Activated T-cell treated with anti-CD3 and anti-CD28 coated beads, Interleukin-2, amount 50 U/mL, for 24 hours (primary cell): ENCODE data around the gene KCNQ1.

Source experiments
- DNase-seq: peaks from one replicate; pipeline ENCODE4 v3.0.0-alpha.2; 2020
- H3K27ac Mint-ChIP-seq: 2 replicates; pipeline ENCODE4 v1.8.0; 2020; ENCODE audit warnings: mild to moderate bottlenecking, mixed read lengths
- H3K27me3 Mint-ChIP-seq: 2 replicates; pipeline ENCODE4 v1.8.0; 2020; ENCODE audit warnings: mixed read lengths
- H3K36me3 Mint-ChIP-seq: 2 replicates; pipeline ENCODE4 v1.8.0; 2020; ENCODE audit warnings: low read depth, mixed read lengths
- H3K4me1 Mint-ChIP-seq: 2 replicates; pipeline ENCODE4 v1.8.0; 2020; ENCODE audit warnings: low read depth, mixed read lengths
- H3K4me3 Mint-ChIP-seq: 2 replicates; pipeline ENCODE4 v1.8.0; 2020; ENCODE audit warnings: mild to moderate bottlenecking, moderate library complexity, mixed read lengths
- H3K9me3 Mint-ChIP-seq: 2 replicates; pipeline ENCODE4 v1.8.0; 2020; ENCODE audit warnings: mixed read lengths

The KCNQ1 gene

DNA sequence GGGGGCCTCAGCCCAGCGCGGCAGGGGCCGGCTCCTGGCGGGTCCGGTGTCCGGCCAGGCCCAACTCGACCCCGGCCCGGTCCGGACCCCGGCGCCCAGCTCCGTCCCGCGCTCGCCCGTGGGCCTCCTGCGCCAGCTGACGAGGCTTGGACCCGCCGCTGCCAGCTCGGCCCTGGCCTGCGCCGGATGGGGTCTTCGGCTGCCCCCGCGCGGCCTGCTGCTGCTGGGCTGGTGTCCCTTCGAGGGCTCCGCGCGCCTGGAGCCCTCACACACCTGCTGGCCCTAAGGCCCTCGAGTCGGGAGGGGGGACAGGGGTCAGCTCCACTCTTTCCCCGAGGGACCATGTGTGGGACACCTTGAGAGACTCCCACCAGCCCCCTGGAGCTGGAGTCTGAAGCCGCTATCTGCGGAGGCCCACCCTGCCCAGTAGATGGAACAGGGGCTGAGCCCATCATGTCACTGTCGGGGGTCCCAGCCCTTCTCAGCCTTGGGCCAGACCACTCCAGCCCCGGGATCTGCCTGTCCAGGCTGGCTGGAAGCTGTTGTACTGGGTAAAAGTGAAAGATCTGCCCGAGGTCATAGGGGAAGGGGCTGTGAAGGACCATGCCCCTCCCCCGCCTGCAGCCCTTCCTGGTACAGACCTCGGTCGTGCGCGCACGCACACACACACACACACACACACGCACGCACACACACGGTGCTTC, 441.5 kb downstream of the KCNQ1 start:
- no peak for DNase-seq
- Mint-ChIP-seq H3K4me3 (peak overlapping the region; percentile 36), H3K27me3 (peaks cover 11% of the 10 kb centered on the region), H3K4me1 (peaks cover 12% of the 10 kb centered on the region), H3K27ac (no peak overlapping the region), H3K36me3 (no peaks in the 10 kb centered on the region), H3K9me3 (no peaks in the 10 kb centered on the region)

DNA sequence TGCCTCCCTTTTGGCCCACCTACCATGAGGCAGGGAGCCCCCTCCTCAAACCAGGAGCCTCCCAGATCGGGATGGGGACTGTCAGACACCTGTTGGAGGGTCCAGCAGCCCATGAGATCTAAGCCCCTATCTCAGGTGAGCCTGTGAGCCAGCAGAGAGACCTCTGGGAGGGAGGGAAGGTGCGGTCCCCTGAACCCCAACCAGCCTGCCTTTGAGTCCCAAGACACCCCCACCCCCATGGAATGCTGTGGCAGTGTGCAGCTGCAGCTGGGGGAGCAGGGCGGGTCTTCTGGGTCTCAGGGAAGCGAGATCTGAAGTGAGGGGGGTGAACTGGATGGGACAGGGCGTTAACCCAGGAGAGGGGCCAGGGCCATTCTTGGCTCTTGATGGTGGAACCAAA, 442.1 kb downstream of the KCNQ1 start:
- H3K4me3 Mint-ChIP-seq: peak overlapping the region; percentile 36
- no peak for DNase-seq
- H3K9me3 Mint-ChIP-seq: no peaks in the 10 kb centered on the region
- H3K36me3 Mint-ChIP-seq: no peaks in the 10 kb centered on the region
- H3K27ac Mint-ChIP-seq: no peak overlapping the region
- peaks cover 11% of the 10 kb centered on the region for H3K27me3 Mint-ChIP-seq
- peaks cover 18% of the 10 kb centered on the region for H3K4me1 Mint-ChIP-seq

DNA sequence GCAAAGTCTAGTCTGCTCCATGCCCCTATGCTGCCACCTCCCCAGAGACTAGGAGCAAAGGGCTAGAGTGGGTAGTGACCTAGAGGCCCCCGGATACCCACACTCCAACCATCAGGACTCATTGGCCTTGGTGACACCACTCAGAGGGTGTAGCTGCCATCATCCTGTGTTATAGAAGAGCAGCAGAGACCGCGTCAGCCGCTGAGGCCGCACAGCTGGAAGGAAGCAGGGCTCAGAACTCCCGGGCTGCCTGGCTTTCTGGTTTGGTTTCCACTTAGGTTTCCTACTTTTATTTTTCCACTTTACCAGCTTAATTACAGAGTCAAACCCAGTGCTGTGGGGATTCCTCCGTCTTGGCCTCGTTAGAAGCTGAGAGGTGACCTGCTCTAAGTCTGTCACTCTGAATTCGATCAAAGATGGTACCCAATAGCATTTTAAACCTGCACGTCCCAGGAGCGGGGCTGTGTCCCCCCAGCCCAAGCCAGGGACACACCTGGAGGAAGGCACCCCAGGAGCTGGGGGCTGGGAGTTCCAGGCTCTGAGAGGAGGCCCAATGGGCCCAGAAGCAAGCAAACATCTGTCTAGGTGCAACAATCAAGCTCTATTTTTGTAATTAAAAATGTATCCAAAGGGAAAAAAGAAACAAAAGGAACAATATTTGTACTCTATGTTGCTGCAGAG, 442.8 kb downstream of the KCNQ1 start:
- Mint-ChIP-seq H3K27ac (no peak overlapping the region), H3K36me3 (no peaks in the 10 kb centered on the region), H3K4me3 (no peak overlapping the region), H3K9me3 (no peaks in the 10 kb centered on the region), H3K4me1 (peaks cover 23% of the 10 kb centered on the region), H3K27me3 (peaks cover 11% of the 10 kb centered on the region)
- DNase-seq: no peak

DNA sequence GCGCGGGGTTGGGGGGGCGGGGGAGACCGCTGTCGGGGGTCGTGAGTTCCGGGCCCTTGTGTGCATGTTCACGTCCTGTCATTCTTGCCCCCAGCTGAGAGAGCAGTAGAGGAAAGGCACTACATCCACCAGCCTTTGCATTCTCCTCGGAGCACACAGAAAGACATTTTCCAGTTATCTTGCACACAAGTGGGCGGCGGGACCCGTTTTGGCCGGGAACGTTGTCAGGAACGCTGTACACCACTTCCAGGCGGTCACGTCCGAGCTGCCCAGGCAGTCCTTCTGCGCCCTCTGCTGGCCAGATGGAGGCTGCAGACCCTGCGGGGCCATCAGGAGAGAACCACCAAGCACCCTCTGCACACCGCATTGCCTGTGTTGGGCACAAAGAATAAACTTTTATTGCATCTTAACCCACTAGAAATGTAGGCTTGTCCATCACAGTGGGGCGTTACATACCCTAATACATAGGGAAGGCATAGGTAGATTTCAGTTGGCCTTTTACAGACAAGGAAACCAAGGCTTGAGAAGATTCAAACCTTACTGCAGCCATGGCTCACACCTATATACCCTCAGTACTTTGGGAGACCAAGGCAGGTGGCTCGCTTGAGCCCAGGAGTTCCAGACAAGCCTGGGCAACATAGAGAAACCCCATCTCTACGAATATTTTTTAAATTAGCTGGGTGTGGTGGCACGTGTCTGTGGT, 443.6 kb downstream of the KCNQ1 start:
- peak; percentile 92 for DNase-seq
- Mint-ChIP-seq H3K27me3 (peaks cover 4% of the 10 kb centered on the region), H3K4me3 (no peak overlapping the region), H3K9me3 (no peaks in the 10 kb centered on the region), H3K4me1 (peaks cover 27% of the 10 kb centered on the region), H3K36me3 (no peaks in the 10 kb centered on the region), H3K27ac (no peak overlapping the region)

DNA sequence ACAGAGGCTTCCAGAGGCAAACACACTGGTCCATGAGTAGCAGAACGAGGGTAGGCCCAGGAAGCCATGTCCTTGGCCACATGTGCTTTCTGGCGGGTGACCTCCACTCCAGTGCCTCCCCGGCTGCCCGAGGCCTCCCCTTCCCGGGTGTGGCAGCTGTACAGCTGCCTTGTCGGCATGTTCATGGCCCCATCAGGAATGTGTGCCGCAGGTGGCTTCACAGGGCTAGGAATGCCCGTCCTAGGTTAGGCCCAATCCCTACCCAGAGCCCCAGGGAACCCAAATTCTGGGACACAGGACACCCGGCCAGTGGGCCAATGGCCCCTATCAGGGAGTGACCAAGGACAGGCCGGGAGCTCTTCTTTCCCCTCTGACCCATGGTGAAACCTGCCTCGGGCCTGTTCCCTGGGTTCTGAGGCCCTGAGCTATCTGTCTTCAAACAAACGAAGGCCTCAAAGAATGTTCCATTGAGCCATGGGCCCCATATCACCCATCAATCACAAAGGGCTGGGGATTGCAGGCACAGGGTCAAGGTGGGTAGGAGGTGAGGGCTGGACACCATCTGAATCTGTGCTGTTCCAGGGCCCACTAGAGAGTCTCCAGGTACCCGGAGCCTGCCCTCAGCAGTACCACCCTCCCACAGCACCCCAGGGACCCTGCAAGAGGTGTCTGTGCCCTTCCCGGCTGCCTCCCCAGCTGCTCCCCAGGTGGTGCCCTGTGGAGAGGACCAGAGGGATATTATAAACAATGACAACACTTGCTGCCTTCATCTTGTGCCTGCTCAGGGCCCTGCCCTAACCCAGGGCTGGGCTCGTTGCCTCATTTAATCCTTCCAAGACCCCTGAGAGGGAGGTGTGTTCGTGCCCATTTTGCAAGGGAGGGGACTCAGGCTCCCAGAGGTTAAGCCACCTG, 444.8 kb downstream of the KCNQ1 start:
- no peak for DNase-seq
- Mint-ChIP-seq H3K4me3 (no peak overlapping the region), H3K9me3 (no peaks in the 10 kb centered on the region), H3K27ac (no peak overlapping the region), H3K4me1 (peaks cover 27% of the 10 kb centered on the region), H3K36me3 (no peaks in the 10 kb centered on the region), H3K27me3 (peaks cover 4% of the 10 kb centered on the region)

DNA sequence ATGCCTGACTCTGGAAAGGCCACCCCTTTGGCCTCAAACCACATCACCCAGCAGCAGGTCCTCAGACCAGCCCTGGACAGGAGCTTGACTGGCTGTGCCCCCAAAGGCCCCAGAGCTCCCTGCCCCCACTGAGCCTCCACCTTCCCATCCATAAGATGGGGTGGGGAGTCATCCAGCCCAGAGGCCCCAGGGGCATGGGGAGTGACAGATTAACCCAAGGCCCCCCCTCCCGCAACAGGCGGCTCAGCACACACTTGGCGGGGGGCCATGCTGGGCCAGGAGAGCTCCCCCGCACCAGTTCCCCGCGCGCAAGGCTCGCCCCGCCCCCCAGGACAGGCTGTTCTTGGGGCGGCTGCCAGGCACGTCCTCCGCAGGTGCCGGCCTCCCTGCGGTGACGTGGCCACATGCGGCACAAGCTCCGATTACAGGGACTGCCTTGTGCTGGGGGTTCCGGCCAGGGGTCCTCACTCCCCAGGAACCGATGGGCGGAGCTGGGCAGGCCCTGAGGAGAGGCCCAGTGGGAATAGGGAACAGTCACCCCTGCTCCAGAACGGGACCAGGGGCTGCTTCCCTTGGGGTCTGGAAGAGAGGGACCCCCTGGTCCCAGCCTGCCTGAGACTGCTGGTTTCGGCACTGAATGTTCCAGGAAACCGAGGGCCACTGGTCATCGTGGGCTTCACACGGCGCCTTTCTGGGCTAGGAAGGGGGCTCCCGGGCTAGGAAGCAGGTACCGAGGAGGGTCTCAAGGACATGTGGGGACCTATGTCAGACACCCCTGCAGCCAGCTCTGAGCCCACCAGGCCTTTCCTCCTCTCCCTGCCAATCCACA, 445.9 kb downstream of the KCNQ1 start:
- no peak for DNase-seq
- Mint-ChIP-seq H3K4me1 (peaks cover 24% of the 10 kb centered on the region), H3K27me3 (no peaks in the 10 kb centered on the region), H3K36me3 (no peaks in the 10 kb centered on the region), H3K9me3 (no peaks in the 10 kb centered on the region), H3K27ac (no peak overlapping the region), H3K4me3 (no peak overlapping the region)

DNA sequence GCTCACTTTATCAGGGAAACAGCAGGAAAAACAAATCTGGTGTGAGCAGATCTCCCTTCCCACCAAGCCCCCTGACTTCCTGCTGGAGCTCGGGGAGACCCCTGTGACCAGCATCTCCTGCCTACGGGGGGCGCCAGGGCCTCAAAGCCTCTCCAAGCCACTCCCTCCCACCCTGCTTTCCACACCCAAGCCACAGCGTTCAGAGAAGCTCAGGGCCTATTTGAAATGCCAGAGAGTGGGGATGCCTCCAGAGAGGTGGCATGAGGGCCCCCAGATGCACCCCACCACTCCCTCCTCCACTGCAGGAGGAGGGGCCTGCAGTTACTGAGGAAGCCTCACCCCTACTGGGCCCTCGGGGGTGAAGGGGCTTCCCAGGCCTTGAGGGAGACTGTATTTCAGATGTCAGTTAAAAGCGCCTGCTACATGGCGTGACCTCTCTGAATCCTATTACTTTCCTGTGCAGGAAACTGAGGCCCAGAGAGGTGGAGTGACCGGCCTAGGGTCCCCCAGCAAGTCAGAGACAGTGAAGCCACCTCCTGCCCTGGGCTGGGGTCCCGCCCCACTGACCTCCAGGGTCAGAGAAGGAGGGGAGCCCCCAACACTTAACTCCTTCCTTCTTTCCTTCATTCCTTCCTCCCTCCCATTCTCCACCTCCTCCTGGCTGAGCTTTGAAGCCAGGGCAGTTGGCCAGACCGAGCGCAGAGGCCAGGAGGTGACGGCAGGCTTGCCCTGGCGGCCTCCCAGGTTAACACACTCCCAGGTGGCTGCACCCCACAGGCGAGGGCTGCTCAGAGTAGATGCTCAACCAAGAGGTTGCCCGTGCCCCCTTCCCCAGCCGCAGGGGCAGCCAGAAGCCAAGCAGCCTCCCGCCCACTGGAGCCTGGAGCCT, 446.8 kb downstream of the KCNQ1 start:
- Mint-ChIP-seq H3K4me1 (peaks cover 23% of the 10 kb centered on the region), H3K27me3 (no peaks in the 10 kb centered on the region), H3K4me3 (peak overlapping the region; percentile 79), H3K9me3 (no peaks in the 10 kb centered on the region), H3K27ac (peak overlapping the region; percentile 84), H3K36me3 (no peaks in the 10 kb centered on the region)
- DNase-seq: peak; percentile 47

DNA sequence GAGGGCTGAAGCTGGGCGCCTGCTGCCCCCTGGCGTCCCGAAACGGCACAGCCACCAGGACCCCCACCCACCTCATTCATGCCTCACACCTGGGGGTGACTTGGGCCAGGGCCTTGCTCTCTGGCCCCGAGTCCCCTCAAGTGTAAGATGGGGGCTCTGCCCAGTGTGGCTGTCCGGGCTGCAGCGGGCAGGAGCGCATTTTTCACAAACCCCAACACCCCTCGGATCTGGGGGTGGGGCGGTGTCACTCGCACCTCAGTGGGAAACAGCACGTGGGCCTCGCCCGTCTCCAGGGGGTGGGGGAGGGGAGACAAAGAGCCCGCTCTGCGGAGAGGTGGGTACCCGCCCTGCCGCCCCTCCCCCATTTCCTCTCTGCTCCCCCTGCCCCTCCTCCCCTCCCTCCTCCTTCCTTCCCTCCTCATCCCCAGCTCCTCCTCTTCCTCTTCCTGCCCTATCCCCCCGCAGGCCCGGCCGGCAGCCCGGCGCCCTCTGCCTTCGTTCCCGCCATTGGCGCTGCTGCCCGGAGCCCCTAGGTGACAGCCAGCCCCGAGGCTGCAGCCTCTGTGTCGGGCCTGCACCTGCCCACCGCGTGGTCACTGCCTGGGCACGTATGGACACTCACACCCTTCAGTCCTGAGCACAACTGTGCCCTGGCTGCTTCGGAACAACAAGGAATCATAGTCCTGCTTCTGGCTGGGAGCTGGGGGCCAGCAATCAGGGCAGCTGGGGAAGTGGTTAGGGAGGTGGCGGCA, 447.6 kb downstream of the KCNQ1 start:
- peak overlapping the region; percentile 84 for H3K27ac Mint-ChIP-seq
- H3K27me3 Mint-ChIP-seq: no peaks in the 10 kb centered on the region
- peak; percentile 83 for DNase-seq
- H3K4me3 Mint-ChIP-seq: peak overlapping the region; percentile 79
- H3K4me1 Mint-ChIP-seq: peaks cover 22% of the 10 kb centered on the region
- H3K9me3 Mint-ChIP-seq: no peaks in the 10 kb centered on the region
- H3K36me3 Mint-ChIP-seq: no peaks in the 10 kb centered on the region

DNA sequence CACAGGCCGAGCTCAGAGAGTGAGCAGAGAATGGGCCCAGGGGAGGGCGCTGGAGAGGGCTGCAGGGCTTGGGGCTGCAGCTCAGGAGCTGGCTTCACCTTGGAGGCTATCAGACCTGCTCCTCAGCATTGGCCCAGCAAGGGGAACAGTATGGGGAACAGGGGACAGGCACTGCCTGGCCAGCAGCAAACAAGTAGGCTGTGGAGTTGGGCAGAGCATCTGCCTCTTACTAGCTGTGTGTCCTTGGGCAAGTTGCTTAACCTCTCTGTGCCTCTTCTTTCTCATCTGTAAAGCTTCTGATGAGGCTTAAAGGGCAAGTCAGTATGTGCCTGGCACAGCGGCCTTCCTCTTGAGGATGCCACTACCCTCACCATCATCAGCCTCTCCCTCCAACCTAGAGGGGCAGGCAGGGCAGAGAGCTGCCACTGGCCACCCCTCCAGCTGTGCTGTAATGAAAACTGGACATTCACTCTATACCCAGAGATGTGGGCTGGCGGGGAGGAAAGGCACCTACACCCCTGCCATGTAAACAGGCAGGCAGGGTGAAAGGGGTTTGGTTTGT, 448.2 kb downstream of the KCNQ1 start:
- DNase-seq: no peak
- Mint-ChIP-seq H3K4me1 (peaks cover 26% of the 10 kb centered on the region), H3K36me3 (no peaks in the 10 kb centered on the region), H3K4me3 (peak overlapping the region; percentile 79), H3K27me3 (no peaks in the 10 kb centered on the region), H3K27ac (peak overlapping the region; percentile 83), H3K9me3 (no peaks in the 10 kb centered on the region)

DNA sequence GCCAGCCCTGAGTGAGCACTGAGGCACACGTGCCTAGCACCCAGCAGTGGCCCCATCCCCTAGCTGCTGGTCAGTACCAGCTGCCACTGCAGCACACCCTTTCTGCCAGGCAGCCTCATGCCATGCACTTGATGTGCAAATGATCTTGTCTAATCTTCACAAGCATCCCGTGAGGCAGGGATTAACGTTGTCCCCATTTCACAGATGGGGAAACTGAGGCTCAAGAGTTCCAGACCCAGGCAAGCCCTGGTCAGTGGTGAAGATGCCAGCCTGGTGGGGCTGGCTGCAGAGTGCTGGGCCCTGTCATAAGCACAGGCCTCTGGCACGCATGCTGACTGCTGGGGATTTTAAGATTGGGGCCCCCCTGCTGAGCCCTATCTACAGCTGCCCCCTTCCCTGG, 449.1 kb downstream of the KCNQ1 start:
- Mint-ChIP-seq H3K27me3 (no peaks in the 10 kb centered on the region), H3K27ac (no peak overlapping the region), H3K4me3 (no peak overlapping the region), H3K9me3 (no peaks in the 10 kb centered on the region), H3K4me1 (peaks cover 33% of the 10 kb centered on the region), H3K36me3 (no peaks in the 10 kb centered on the region)
- DNase-seq: no peak

DNA sequence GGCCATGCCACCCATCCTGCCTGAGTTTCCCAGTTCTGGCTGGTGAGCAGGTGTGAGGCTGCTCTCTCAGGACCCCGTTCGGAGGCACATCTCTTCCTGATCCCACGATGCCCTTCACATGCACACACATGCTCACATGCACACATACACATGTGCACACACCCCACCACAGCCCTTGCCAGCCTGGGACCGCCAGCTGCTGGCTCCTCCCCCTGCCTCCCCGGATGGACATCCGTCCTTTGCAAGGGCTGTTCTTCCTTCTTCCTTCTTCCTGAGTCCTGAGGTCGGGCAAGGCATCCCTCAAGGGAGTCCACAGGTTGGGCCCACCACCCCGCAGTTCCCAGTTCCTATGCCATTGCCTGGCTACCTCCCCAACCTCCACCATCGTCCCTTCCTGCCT, 451.2 kb downstream of the KCNQ1 start:
- Mint-ChIP-seq H3K36me3 (no peaks in the 10 kb centered on the region), H3K4me3 (no peak overlapping the region), H3K27me3 (no peaks in the 10 kb centered on the region), H3K4me1 (peaks cover 50% of the 10 kb centered on the region), H3K9me3 (no peaks in the 10 kb centered on the region), H3K27ac (no peak overlapping the region)
- DNase-seq: no peak

DNA sequence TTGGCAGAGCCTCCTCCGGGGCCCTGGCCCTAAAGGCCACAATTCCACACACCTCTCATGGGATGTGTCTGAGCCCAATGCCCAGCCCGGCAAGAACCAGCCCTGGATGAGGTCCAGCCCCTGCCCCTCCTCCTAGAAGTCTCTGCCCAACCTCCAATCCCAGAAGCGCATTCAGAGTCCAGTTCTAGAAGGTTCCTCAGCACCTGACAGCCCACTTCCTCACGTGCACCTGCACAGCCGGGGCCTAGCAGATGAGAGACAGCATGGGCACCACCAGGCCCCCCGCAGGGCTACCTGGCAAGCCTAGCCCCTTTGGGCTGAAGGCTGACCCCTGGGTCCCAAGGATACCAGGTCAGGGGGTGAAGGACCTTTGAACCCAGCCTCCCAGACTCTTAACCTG, 452.2 kb downstream of the KCNQ1 start:
- Mint-ChIP-seq H3K9me3 (no peaks in the 10 kb centered on the region), H3K4me1 (peaks cover 45% of the 10 kb centered on the region), H3K27ac (no peak overlapping the region)

More for the DNA sequence above, 452.2 kb downstream of the KCNQ1 start:
- no peaks in the 10 kb centered on the region for H3K27me3 Mint-ChIP-seq
- H3K36me3 Mint-ChIP-seq: no peaks in the 10 kb centered on the region
- H3K4me3 Mint-ChIP-seq: no peak overlapping the region
- DNase-seq: no peak
